GM19035 (cell line): Measurements from ENCODE around the gene WRAP73.

Experiments used
- ATAC-seq: cut with Tn5 transposase; IDR thresholded peaks from one replicate; pipeline ENCODE4 v1.9.1; 2021; ENCODE audit not compliant: unreplicated experiment

The WRAP73 gene

DNA sequence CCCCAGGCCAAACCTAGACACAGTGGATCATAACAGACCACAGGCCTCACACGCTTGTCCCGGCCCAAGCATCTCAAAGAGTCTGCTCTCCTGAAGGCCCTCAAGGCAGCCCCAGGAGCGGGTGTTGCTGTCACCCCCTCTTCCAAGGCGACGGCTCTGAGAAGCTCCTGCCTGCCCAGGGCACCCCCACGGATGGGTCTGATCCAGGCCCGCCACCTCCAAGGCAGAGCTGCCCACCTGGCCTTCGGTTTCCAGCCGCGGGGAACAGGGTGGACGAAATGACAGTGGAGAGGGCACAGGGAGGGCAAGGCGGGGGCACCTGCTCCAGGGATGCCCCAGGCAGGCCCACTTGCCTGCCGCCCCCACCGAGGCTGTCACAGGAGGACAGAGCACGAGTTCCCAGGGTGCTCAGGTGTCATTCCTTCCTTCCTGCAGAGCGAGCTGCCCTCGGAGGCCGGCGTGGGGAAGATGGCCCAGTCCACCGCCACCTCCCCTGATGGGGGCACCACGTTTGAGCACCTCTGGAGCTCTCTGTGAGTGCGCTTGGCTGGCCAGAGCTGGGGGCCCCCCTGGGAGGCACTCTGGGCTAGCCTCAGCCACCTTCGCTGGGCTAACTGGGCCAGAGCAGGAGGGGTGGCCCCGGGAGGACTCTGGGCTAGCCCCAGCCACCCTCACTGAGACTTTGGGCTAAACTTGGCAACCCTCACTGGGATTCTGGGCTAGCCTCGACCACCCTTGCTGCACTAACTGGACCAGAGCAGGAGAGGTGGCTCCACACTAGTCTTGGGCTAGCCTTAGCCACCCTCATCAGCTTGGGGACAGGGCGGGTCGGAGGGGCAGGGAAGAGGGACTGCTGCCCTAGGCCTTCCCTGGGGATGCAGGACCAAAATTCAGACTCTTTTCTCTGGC, 32.2 kb upstream of the WRAP73 start:
- ATAC-seq: no peak

DNA sequence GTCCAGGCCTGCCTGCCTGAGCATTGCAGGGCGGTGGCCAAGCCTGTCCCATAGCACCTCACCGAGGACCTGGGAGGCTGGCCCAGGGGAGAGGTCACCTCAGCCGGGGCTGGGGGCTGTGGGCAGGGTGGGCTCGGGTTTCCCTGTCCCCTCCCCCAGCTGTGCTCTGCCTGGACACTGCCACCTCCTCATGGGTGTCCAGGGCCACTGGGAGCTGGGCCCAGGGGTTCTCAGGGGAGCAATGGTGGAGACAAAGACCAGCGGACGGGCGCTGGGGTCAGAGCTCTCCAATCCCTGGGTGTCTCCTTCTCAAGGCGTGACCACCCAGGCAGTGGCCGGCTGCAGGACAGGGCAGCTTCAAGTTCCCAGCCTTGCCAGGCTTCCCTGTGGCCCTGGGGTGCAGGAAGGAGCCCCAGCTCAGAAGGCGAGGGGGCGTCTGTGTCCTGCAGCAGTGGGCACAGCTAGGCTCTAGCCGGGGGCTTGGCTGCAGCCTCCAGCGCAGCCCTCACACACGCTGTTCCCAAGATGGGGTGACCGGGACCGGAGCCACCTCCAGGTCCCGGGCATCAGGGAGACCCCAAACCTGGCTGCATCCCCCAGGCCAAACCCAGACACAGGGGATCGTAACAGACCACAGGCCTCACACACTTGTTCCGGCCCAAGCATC, 31.5 kb upstream of the WRAP73 start:
- ATAC-seq: no peak

DNA sequence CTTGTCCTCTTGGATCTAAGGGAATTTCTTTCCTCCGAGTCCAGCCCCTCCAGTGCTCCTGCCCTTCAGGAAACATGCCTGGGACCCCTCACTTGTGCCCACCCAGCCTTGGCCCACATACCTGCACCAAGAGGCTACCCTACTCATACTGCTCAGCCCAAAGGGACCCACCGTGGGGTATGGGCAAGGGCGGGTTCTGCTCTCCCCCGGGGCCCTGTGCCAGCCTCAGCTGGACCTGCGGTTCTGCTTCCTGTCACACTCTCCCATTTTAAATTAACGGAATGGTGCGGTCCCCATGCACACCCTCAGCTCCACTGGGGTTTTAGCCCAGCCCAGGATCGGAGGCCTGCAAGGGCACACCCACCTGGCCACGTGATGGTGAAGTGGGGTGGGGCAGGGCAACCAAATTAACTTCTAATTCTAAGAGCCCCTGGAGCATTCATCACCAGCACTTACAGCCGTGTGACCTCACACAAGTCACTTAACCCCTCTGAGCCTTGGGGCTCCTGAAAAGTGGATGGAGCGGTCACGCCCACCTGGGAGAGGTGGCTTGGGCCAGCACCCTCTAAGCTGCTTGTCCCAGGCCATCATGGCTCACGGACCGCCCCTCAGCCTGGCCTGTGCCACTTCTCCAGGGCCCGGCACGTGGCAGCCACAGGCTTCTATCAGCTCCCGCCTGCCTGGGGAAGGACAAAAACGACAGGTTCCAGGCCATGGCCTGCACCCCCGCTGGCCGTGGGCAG, 30.8 kb upstream of the WRAP73 start:
- ATAC-seq: no peak

DNA sequence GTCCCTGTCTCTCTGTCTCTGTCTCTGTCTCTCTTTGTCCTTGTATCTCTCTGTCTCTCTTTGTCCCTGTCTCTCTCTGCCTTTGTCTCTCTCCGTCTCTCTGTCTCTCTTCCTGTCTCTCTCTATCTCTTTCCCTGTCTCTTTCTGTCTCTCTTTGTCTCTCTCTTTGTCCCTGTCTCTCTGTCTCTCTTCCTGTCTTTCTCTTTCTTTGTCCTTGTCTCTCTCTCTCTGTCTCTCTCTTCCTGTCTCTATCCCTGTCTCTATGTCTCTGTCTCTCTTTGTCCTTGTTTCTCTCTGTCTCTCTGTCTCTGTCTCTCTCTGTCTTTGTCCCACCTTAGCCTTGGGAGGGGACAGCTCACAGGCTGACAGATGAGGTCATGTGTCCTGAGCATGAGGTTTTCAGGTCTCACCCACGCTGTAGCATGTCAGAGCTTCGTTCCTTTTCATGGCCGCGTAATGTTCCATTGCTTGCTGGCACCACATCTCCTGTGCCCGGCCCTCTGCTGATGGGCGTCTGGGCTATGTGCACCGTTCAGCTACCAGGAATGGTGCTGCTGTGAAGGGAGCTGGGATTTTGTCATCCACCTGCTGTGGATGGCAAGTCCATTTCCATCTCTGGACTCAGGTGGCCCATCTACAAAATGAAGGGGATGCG, 30.0 kb upstream of the WRAP73 start:
- ATAC-seq: no peak

GRCh38 chr1:3679098-3679555, 29.2 kb upstream of the WRAP73 start:
- ATAC-seq: no peak

DNA sequence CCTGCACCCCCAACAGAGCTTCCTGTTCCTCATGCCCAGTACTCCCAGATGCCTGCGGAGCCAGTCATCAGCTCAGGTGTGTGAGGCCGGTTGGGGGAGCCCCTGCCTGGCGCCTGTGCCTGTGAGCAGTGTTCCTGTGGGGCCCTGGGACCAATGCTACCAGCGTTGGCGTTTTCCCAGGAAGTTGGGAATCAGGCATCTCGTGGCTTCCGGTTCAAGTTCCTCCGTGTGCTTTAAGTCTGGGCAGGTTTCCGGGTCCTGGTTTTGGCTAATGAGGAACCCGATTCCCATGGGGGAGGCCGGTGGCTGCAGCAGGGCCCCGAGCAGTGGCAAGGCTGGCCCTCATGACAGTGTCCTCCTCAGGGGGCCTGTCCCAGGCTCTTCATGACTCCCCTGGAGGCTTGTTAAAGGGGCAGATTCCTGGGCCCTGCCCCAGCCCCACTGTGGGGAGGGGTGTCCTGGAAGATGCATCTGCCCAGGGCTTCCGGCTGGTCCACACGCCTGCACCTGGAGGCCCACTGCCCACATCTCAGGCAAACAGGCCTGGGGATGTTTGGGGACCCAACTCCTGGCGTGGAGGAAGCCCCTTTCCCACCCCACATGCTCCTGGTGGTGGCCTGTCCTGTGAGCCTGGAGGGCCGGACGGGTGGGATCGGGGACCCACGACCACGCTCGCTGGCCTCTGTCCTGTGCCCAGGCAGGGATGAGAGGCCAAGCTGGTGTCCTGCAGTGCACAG, 28.6 kb upstream of the WRAP73 start:
- ATAC-seq: no peak

GRCh38 chr1:3677484-3677883, 27.6 kb upstream of the WRAP73 start:
- peak; percentile 5 for ATAC-seq

GRCh38 chr1:3676581-3677470, 26.9 kb upstream of the WRAP73 start:
- peak; percentile 60 for ATAC-seq

DNA sequence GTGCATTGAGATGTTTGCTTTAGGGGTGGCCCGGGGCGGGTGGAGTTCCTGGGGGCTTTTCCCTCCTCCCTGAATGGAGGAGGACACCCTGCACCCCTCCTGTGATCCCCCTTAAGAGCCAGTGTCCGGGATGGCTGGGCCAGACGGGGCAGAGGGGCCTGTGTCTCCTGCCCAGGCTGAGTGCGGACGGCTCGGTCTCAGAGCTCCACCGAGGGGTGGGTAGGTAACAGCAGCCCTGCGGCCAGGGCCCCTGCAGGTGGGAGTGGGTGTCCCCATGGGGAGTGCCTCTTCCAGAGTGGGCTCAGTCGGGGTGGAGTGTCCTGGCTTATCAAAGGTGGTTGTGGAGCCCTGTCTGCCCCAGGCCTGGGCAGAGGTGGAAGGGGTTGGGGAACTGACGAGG, 25.5 kb upstream of the WRAP73 start:
- no peak for ATAC-seq

- no peak for ATAC-seq
Observed at GRCh38 chr1:3674100-3675094, 24.5 kb upstream of the WRAP73 start.

DNA sequence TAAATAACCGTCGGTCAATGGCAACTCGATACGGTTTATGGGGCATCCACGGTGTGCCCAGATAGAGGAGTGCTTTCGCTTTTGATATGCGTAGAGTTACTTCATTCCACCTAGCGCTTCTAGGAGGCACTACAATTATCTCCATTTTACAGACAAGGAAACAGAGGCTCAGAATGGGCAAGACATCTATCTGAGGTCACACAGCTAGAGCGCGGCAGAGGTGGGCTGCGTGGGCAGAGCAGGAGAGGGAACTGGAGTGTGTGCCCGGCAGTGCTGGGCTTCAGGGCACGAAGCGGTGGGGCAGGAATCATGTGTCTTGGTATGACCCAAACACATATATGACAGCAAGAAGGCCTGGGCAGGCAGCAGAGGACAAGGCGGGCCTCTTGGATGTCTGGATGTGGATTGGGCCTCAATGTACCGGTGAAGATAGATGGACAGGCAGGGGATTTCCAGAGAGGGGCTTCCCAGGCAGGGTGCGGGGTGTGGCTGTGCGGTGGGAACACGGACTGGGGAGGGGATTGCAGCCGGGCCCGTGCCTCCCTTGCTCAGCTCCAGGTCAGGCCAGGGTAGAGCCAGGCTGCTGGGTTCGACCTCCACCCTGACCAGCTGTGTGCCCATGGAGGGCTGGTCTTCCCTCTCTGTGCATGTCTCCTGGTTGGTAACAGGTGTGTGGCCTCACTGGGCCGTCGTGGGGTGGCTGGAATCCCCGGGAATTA, 23.6 kb upstream of the WRAP73 start:
- no peak for ATAC-seq

GRCh38 chr1:3672971-3673361, 23.1 kb upstream of the WRAP73 start:
- no peak for ATAC-seq

DNA sequence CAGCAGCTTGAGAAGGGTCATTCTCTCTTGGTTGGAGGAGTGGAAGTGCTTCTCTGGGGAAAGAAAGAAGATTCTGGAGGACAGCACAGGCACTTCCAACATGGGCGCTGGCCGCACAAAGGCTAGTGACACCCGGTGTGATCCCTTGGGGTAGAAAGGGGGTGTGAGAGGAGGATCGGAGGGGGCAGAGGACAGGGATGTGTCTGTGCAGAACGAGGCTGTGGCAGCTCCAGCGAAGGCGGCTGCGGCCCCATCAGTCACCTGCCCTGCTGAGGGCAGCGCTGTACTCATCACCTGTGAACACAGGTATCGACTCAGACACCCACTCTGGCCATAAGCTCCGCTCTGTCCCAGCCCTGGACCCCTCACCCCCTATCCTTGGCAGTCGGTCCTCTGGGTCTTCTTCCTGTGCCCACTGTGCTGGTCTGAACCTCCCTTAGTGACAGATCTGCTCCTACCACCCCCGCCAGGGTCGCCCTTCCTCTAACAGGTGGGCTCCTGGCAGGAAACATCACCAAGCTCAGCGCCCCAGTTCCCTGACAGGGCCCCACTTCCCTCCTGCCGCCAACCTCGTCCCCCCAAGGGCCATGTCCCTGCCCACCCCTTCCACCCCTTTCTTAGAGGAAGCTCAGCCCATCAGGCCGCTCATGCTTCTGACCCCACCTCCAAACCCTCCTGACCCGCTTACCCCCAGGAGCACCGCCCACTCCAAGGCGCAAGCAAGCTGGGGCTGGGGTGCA, 22.5 kb upstream of the WRAP73 start:
- ATAC-seq: no peak

GRCh38 chr1:3671371-3672180, 21.7 kb upstream of the WRAP73 start:
- ATAC-seq: no peak

DNA sequence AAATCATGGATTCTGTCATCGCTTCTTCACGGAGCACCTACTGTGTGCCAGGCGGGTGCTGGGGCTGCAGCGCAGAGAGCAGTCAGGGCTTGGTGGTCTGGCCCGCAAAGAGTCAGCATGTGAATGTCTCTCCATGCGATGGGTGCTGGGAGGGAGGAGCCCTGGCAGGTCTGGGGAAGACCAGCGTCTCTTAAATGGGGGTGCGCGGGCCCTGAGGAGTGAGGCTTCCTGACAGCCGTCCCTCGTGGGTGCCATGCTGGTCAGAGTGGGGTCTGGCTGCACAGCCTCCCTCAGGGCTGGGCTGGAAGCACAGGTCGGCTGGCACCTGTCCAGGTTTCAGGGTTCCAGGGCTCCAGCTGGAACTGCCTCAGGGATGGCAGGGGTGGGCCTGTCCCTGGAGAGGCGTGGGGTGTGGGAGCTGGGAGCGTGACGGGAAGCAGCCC, 20.9 kb upstream of the WRAP73 start:
- ATAC-seq: no peak

- ATAC-seq: no peak
Observed at GRCh38 chr1:3669971-3670431, 20.1 kb upstream of the WRAP73 start.
